K562 (cell line): ENCODE data around the gene TAPBPL. TPM values are rescaled to one million over a fixed set of nuclear protein-coding genes. Genes with fewer than 3 reads are reported as not detected.

ENCODE experiments used
- DLX4 ChIP-seq: fragments of 250-450 bp; sonication (Bioruptor Pico); IDR thresholded peaks from 2 replicates; pipeline ENCODE4 v1.6.1; 2021; ENCODE audit warnings: mild to moderate bottlenecking
- ELK1 ChIP-seq: sonication (generic); formaldehyde crosslinking; IDR thresholded peaks from 2 replicates; pipeline ENCODE4 v1.8.1; 2022; ENCODE audit warnings: missing genetic modification reagents
- ETV6 ChIP-seq, 3 experiments: fragments of 150-350 bp in 1 of 3; sonication (generic) in 1 of 3; formaldehyde crosslinking in 1 of 3; IDR thresholded peaks; 2 replicates each; pipeline versions ENCODE4 v1.6.1 to v1.8.0; 2014 to 2022; ENCODE audit warnings: borderline replicate concordance in 2 of 3, low read depth in 2 of 3, antibody characterized with exemption in 1 of 3, low read length in 1 of 3, mild to moderate bottlenecking in 1 of 3, missing genetic modification reagents in 1 of 3
- GTF2E2 ChIP-seq: fragments of 200-800 bp; sonication (Bioruptor generic); IDR thresholded peaks from 2 replicates; pipeline ENCODE4 v1.6.1; 2016; ENCODE audit warnings: missing genetic modification characterization, missing compliant biosample characterization
- KDM1A ChIP-seq, 2 experiments: fragments of 450-650 bp; IDR thresholded peaks; 2 replicates each; pipeline ENCODE4 v1.6.1; 2016; ENCODE audit warnings: mild to moderate bottlenecking in 2 of 2
- KDM4B ChIP-seq, 2 experiments: fragments of 450-650 bp in 1 of 2; sonication (generic) in 1 of 2; IDR thresholded peaks; 2 replicates each; pipeline ENCODE4 v1.6.1; 2016 to 2017; ENCODE audit warnings: borderline replicate concordance in 2 of 2, antibody characterized with exemption in 1 of 2, low read depth in 1 of 2, mild to moderate bottlenecking in 1 of 2
- L3MBTL2 ChIP-seq: fragments of 450-650 bp; IDR thresholded peaks from 2 replicates; pipeline ENCODE4 v1.6.1; 2016; ENCODE audit warnings: mild to moderate bottlenecking, moderate library complexity
- PHB2 ChIP-seq: fragments of 450-650 bp; IDR thresholded peaks from 2 replicates; pipeline ENCODE4 v1.6.1; 2017; ENCODE audit warnings: low read depth
- PURB ChIP-seq: sonication (generic); formaldehyde crosslinking; IDR thresholded peaks from 2 replicates; pipeline ENCODE4 v1.9.0; 2021; ENCODE audit warnings: low read depth, mild to moderate bottlenecking, missing genetic modification reagents
- STAG1 ChIP-seq: sonication (generic); formaldehyde crosslinking; IDR thresholded peaks from 2 replicates; pipeline ENCODE4 v1.5.0; 2020; ENCODE audit warnings: missing genetic modification reagents, borderline replicate concordance
- XRCC5 ChIP-seq: fragments of 200-400 bp; formaldehyde crosslinking; IDR thresholded peaks from 2 replicates; pipeline ENCODE4 v1.6.1; 2017; ENCODE audit warnings: low read depth, mild to moderate bottlenecking, low read length
- ZBED1 ChIP-seq: IDR thresholded peaks from 2 replicates; pipeline ENCODE4 v1.6.1; 2014
- ZNF408 ChIP-seq: fragments of 250-450 bp; sonication (Bioruptor Pico); IDR thresholded peaks from 2 replicates; pipeline ENCODE4 v1.4.0; 2020; ENCODE audit warnings: low read depth, mild to moderate bottlenecking, moderate library complexity
- polyA plus RNA-seq, 8 experiments: library from polyadenylated mRNA; depleted of rRNA in 4 of 8; stranded (reverse) in 5 of 8; unstranded in 3 of 8; fragments of >200 nt; fragmentation: Nextera tagmentation in 2 of 8; fragmentation: Illumina TruSeq in 1 of 8; extraction: Ambion mirVana in 2 of 8; extraction: Trizol in 1 of 8; gene quantifications; 2 replicates each; pipeline versions ENCODE4 v1.2.1 to v1.2.3, GENCODE V29; 2011 to 2014; ENCODE audit warnings: inconsistent platforms in 1 of 8, missing spikeins in 1 of 8
- total RNA-seq, 7 experiments: library from RNA; depleted of rRNA in 6 of 7; stranded (reverse); fragments of >200 nt in 6 of 7; fragmentation: Illumina TruSeq in 2 of 7; extraction: Trizol in 2 of 7; gene quantifications; 2 replicates each; pipeline versions ENCODE4 v1.2.1 to v1.2.3, GENCODE V29; 2011 to 2021; ENCODE audit warnings: low replicate concordance in 1 of 7
- TF ChIP-seq, protein P1 (sequence below): sonication (generic); formaldehyde crosslinking; IDR thresholded peaks from 2 replicates; pipeline ENCODE4 v1.8.0; 2023; ENCODE audit warnings: mild to moderate bottlenecking, missing genetic modification reagents
- TF ChIP-seq, protein P2 (sequence below): sonication (generic); formaldehyde crosslinking; IDR thresholded peaks from 2 replicates; pipeline ENCODE4 v1.4.0; 2020; ENCODE audit warnings: mild to moderate bottlenecking, missing genetic modification reagents
- TF ChIP-seq, protein P3 (sequence below): sonication (generic); formaldehyde crosslinking; IDR thresholded peaks from 2 replicates; pipeline ENCODE4 v1.8.1; 2023; ENCODE audit warnings: mild to moderate bottlenecking, missing genetic modification reagents

Gene TAPBPL
- total and polyA plus RNA-seq, 9 of the 15 experiments (the other 6 are each of a cell fraction or from before 2014, with no cell fraction given), result 0.29 to 1.6 (median 0.45) TPM

DNA sequence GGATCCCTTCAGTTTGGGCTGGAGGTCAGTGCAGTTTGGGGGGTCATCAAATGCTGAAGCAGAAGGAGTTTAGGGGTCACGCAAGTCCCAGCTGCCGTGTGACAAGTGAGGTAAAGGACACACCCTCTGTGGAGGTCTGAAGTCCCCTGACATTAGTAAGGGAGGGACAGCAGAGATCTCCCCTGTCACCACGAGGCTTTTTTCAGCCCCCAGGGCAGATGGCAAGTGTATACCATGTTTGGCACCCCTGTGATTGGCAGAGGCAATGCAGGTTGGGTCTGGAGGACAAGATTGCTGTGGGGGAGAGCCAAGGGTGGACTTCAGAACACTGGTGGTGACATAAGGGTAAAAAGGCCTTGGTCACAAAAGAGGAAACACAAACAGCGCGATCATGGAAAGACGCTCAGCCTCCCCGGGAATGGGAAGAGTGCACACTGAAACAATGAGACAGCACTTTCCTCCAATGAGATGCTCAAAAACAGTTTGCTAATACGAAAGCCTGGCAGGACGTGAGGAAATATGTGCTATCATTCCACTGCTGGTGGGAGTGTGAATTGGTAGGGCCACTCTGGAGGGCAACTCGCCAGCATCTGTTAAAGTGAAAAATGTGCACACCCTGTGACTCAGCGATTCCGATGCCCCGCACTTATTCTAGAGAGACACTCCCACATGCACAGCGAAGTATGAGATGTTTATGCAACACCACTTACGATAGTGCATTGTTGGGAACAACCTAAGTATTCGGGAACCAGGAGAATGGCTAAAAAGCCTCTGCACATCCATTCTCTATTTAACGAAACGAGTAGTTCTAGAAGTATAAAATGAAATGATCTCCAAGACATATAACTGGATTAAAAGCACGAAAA, 21.5 kb upstream of the TAPBPL start (continued):
- TF ChIP-seq, protein P1, sequence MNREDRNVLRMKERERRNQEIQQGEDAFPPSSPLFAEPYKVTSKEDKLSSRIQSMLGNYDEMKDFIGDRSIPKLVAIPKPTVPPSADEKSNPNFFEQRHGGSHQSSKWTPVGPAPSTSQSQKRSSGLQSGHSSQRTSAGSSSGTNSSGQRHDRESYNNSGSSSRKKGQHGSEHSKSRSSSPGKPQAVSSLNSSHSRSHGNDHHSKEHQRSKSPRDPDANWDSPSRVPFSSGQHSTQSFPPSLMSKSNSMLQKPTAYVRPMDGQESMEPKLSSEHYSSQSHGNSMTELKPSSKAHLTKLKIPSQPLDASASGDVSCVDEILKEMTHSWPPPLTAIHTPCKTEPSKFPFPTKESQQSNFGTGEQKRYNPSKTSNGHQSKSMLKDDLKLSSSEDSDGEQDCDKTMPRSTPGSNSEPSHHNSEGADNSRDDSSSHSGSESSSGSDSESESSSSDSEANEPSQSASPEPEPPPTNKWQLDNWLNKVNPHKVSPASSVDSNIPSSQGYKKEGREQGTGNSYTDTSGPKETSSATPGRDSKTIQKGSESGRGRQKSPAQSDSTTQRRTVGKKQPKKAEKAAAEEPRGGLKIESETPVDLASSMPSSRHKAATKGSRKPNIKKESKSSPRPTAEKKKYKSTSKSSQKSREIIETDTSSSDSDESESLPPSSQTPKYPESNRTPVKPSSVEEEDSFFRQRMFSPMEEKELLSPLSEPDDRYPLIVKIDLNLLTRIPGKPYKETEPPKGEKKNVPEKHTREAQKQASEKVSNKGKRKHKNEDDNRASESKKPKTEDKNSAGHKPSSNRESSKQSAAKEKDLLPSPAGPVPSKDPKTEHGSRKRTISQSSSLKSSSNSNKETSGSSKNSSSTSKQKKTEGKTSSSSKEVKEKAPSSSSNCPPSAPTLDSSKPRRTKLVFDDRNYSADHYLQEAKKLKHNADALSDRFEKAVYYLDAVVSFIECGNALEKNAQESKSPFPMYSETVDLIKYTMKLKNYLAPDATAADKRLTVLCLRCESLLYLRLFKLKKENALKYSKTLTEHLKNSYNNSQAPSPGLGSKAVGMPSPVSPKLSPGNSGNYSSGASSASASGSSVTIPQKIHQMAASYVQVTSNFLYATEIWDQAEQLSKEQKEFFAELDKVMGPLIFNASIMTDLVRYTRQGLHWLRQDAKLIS (CRISPR knock-in tag), result no peak
- TF ChIP-seq ZNF408 (no peak), DLX4 (CRISPR knock-in tag) (no peak), ZBED1 (no peak), KDM4B (IDR thresholded peaks at IDR 0.05; ENCODE audit: borderline replicate concordance in 2 of 2, low read depth in 1 of 2) (no peak), L3MBTL2 (peak; percentile 65), STAG1 (CRISPR knock-in tag) (no peak), ETV6 (IDR thresholded peaks at IDR 0.05; ENCODE audit: borderline replicate concordance in 1 of 2, low read depth in 2 of 2, low read length in 1 of 2) (no peak), ETV6 (CRISPR knock-in tag; IDR thresholded peaks at IDR 0.05; ENCODE audit: borderline replicate concordance) (no peak), PHB2 (no peak), ELK1 (no peak), KDM1A (IDR thresholded peaks at IDR 0.05) (peak in 1 of 2 experiments; percentile 42; a peak in 2 of 4 replicates), GTF2E2 (no peak), PURB (no peak), XRCC5 (no peak)
- TF ChIP-seq, protein P2, sequence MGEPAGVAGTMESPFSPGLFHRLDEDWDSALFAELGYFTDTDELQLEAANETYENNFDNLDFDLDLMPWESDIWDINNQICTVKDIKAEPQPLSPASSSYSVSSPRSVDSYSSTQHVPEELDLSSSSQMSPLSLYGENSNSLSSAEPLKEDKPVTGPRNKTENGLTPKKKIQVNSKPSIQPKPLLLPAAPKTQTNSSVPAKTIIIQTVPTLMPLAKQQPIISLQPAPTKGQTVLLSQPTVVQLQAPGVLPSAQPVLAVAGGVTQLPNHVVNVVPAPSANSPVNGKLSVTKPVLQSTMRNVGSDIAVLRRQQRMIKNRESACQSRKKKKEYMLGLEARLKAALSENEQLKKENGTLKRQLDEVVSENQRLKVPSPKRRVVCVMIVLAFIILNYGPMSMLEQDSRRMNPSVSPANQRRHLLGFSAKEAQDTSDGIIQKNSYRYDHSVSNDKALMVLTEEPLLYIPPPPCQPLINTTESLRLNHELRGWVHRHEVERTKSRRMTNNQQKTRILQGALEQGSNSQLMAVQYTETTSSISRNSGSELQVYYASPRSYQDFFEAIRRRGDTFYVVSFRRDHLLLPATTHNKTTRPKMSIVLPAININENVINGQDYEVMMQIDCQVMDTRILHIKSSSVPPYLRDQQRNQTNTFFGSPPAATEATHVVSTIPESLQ (CRISPR knock-in tag), result no peak
- TF ChIP-seq, protein P3, sequence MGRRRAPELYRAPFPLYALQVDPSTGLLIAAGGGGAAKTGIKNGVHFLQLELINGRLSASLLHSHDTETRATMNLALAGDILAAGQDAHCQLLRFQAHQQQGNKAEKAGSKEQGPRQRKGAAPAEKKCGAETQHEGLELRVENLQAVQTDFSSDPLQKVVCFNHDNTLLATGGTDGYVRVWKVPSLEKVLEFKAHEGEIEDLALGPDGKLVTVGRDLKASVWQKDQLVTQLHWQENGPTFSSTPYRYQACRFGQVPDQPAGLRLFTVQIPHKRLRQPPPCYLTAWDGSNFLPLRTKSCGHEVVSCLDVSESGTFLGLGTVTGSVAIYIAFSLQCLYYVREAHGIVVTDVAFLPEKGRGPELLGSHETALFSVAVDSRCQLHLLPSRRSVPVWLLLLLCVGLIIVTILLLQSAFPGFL (CRISPR knock-in tag), result no peak
